ENCODE measurements around the gene SUCLG2. TPM values are rescaled to one million over a fixed set of nuclear protein-coding genes. Genes with fewer than 3 reads are reported as not detected.
A peak's percentile ranks its signal among the peaks of the same experiment; 100 is the strongest.

Gene SUCLG2
- total RNA-seq, 1 experiment from 2014 or later: 41.4 TPM

- Histone ChIP-seq H3K36me3 (replicated peaks; ENCODE audit: control insufficient read depth, insufficient read depth, low read length) (no peaks in the 10 kb centered on the region), H3K4me3 (ENCODE audit: insufficient read depth, low read depth, low read length) (no peak overlapping the region), H3K27me3 (ENCODE audit: control insufficient read depth, insufficient read depth, low read length) (no peaks in the 10 kb centered on the region)
- peak; percentile 66 for DNase-seq
Observed at GRCh38 chr3:67384760-67385397, 269.5 kb downstream of the SUCLG2 start.

- no peaks in the 10 kb centered on the region for H3K27me3 ChIP-seq (ENCODE audit: control insufficient read depth, insufficient read depth, low read length)
- no peak overlapping the region for H3K4me3 ChIP-seq (ENCODE audit: insufficient read depth, low read depth, low read length)
- H3K36me3 ChIP-seq (replicated peaks; ENCODE audit: control insufficient read depth, insufficient read depth, low read length): no peaks in the 10 kb centered on the region
Observed at GRCh38 chr3:67384016-67384415, 270.4 kb downstream of the SUCLG2 start.

GRCh38 chr3:67383379-67383778 is 271.0 kb downstream of the SUCLG2 start:
- Histone ChIP-seq H3K36me3 (replicated peaks; ENCODE audit: control insufficient read depth, insufficient read depth, low read length) (no peaks in the 10 kb centered on the region), H3K27me3 (ENCODE audit: control insufficient read depth, insufficient read depth, low read length) (no peaks in the 10 kb centered on the region), H3K4me3 (ENCODE audit: insufficient read depth, low read depth, low read length) (no peak overlapping the region)
- no peak for DNase-seq

More at GRCh38 chr3:67384016-67384415, 270.4 kb downstream of the SUCLG2 start:
- no peak for DNase-seq

- no peaks in the 10 kb centered on the region for H3K27me3 ChIP-seq (ENCODE audit: control insufficient read depth, insufficient read depth, low read length)
- DNase-seq: no peak
- no peak overlapping the region for H3K4me3 ChIP-seq (ENCODE audit: insufficient read depth, low read depth, low read length)
Observed at GRCh38 chr3:67382536-67382935, 271.9 kb downstream of the SUCLG2 start.

DNA sequence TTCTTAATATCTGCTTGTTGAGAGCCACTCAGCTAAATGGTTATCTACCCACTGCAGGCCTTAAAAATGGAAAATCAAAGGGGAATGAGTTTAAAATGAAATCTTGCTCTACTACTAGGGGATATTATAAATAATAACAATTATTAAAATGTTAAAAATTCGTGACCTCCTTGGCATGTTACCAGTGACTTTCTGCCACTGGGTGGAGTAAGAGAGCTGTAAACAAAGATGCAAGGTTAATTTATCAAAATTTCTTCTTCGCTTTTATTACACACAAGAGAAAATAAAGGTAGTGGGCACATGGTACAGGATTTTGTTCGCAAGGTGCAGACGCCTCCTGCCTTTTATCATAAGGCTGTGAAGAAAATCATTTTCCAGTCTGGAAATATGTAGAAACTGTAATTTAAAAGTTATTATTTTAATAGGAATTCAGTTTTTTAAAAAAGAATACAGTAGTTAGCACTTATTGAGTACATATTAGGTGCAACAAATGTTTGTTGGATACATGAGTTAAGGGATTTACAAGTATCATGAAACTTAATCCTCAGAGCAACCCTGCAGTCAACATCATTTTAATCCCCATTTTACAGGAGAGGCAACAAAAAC is 272.6 kb downstream of the SUCLG2 start:
- Histone ChIP-seq H3K27me3 (ENCODE audit: control insufficient read depth, insufficient read depth, low read length) (no peaks in the 10 kb centered on the region), H3K36me3 (replicated peaks; ENCODE audit: control insufficient read depth, insufficient read depth, low read length) (no peaks in the 10 kb centered on the region), H3K4me3 (ENCODE audit: insufficient read depth, low read depth, low read length) (no peak overlapping the region)
- no peak for DNase-seq

More at GRCh38 chr3:67382536-67382935, 271.9 kb downstream of the SUCLG2 start:
- H3K36me3 ChIP-seq (replicated peaks; ENCODE audit: control insufficient read depth, insufficient read depth, low read length): no peaks in the 10 kb centered on the region

GRCh38 chr3:67380118-67380517 is 274.3 kb downstream of the SUCLG2 start:
- H3K4me3 ChIP-seq (ENCODE audit: insufficient read depth, low read depth, low read length): no peak overlapping the region
- no peaks in the 10 kb centered on the region for H3K27me3 ChIP-seq (ENCODE audit: control insufficient read depth, insufficient read depth, low read length)
- no peaks in the 10 kb centered on the region for H3K36me3 ChIP-seq (replicated peaks; ENCODE audit: control insufficient read depth, insufficient read depth, low read length)
- no peak for DNase-seq

DNA sequence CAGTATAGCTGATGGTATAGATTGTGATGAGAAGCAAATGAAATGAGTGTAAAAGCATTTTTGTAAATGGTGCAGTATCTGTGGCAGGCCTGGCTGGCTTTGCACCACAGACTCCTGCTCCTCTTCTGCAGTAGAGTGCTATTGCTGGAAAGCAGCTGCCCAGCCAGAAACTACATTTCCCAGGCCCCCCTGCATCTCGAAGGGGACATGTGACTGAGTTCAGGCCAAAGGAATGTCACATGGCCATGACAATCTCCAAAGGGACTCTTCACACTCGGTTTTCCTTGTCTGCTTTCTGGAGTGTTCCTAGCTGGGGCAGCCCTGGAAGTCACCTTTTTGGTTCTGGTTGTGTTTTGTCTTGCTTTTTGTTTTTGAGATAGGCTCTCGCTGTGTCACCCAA is 277.1 kb downstream of the SUCLG2 start:
- DNase-seq: no peak
- H3K27me3 ChIP-seq (ENCODE audit: control insufficient read depth, insufficient read depth, low read length): no peaks in the 10 kb centered on the region
- no peaks in the 10 kb centered on the region for H3K36me3 ChIP-seq (replicated peaks; ENCODE audit: control insufficient read depth, insufficient read depth, low read length)
- H3K4me3 ChIP-seq (ENCODE audit: insufficient read depth, low read depth, low read length): no peak overlapping the region

- DNase-seq: no peak
- Histone ChIP-seq H3K36me3 (replicated peaks; ENCODE audit: control insufficient read depth, insufficient read depth, low read length) (no peaks in the 10 kb centered on the region), H3K4me3 (ENCODE audit: insufficient read depth, low read depth, low read length) (no peak overlapping the region), H3K27me3 (ENCODE audit: control insufficient read depth, insufficient read depth, low read length) (no peaks in the 10 kb centered on the region)
Observed at GRCh38 chr3:67376416-67376815, 278.0 kb downstream of the SUCLG2 start.

DNA sequence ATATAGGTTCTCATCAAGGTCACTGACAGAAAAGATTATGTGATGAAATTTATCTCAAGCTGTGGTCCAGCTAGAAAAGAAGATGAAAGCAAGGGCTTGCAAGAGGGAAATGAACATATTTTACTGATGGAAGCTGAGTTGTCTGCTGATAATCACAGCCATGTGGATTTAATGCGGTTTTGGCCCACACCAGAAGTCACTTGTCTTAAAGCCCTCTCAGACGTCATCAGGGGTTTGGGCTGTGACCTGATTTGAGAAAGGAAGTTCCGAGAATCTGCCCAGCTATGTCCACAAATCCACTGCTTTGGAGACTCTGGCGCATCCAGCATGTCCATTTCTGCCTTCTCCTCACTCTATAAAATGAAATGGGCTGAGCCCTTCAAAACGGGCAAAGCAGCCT is 278.4 kb downstream of the SUCLG2 start:
- no peak for DNase-seq
- no peak overlapping the region for H3K4me3 ChIP-seq (ENCODE audit: insufficient read depth, low read depth, low read length)
- no peaks in the 10 kb centered on the region for H3K36me3 ChIP-seq (replicated peaks; ENCODE audit: control insufficient read depth, insufficient read depth, low read length)
- H3K27me3 ChIP-seq (ENCODE audit: control insufficient read depth, insufficient read depth, low read length): no peaks in the 10 kb centered on the region

- DNase-seq: no peak
- Histone ChIP-seq H3K27me3 (ENCODE audit: control insufficient read depth, insufficient read depth, low read length) (no peaks in the 10 kb centered on the region), H3K4me3 (ENCODE audit: insufficient read depth, low read depth, low read length) (no peak overlapping the region), H3K36me3 (replicated peaks; ENCODE audit: control insufficient read depth, insufficient read depth, low read length) (no peaks in the 10 kb centered on the region)
Observed at GRCh38 chr3:67362686-67363085, 291.7 kb downstream of the SUCLG2 start.

GRCh38 chr3:67361770-67362169 is 292.6 kb downstream of the SUCLG2 start:
- Histone ChIP-seq H3K4me3 (ENCODE audit: insufficient read depth, low read depth, low read length) (no peak overlapping the region), H3K36me3 (replicated peaks; ENCODE audit: control insufficient read depth, insufficient read depth, low read length) (no peaks in the 10 kb centered on the region), H3K27me3 (ENCODE audit: control insufficient read depth, insufficient read depth, low read length) (no peaks in the 10 kb centered on the region)
- no peak for DNase-seq

DNA sequence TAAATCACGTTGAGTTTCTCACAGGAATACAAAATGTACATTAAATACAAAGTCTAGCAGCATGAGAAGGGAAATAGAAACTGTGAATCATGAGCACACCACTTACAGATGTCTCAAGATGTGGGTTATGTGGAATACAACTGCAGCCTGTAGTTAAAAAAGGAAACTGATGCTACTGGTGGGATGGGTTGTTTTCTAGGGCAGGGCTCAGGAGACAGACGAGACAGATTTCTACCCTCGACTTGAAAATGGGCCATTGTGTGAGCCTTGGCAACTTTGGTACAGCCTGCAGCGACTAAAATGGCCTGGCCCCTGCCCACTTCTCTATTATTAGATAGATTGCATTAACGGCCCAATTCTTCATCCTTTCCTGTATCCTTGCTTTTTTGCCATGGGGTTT is 293.1 kb downstream of the SUCLG2 start:
- DNase-seq: no peak
- no peaks in the 10 kb centered on the region for H3K27me3 ChIP-seq (ENCODE audit: control insufficient read depth, insufficient read depth, low read length)
- H3K36me3 ChIP-seq (replicated peaks; ENCODE audit: control insufficient read depth, insufficient read depth, low read length): no peaks in the 10 kb centered on the region
- H3K4me3 ChIP-seq (ENCODE audit: insufficient read depth, low read depth, low read length): no peak overlapping the region

DNA sequence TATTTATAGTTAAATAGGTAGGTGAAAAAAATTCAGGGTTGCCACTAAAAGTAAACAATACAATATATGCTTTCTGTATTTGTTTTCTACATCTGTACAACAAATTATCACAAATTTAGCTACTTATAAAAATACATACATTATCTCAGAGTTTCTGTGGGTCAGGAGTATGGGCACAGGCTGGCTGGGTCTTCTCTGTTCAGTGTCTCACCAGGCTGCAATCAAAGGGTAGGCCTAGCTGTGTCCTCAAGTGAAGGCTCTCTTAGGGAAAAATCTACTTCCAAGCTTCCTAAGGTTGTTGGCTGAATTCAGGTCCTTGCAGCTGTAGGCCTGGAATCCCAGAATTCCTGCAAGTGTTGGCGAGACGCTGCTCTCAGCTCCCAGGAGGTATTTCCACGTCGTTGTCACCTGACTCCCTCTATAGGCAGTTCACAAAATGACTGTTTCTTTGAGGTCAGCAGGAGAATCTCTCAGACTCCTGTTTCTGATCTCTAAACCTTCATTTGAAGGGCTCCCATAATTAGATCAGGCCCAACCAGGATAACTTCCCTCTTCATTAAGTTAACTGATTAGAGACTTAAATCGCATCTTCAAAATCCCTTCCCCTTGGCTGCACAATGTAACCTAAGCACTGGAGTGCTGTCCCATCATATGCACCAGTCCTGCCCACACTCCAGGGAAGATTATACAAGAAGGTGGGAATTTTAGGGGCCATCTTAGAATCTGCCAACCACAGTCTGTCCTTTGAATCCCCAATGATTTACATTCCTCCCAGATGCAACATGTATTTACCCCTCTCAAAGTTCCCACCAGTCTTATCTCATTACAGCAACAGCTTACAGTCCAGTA is 296.6 kb downstream of the SUCLG2 start:
- DNase-seq: peak; percentile 54

DNA sequence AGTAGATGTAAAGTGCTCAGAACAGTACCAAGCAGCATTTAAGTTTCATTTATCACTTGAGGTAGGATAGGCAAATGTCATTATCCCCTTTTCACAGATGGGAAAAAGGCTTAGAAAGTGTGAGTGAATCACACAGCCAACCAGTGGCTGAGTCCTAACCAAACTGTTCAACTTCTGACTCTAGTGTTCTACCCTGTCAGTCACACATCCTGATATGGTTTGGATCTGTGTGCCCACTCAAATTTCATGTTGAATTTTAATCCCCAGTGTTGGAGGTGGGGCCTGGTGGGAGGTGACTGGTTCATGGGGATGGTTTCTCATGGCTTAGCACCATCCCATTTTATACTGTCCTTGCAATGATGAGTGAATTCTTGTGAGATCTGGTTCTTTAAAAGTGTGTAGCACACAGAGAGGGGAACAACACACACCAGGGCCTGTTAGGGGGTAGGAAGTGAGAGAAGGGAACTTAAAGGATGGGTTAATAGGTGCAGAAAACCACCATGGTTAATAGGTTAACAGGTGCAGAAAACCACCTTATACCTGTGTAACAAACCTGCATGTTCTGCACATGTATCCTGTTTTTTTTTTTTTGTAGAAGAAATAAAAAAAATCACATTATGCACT is 304.7 kb downstream of the SUCLG2 start:
- Histone ChIP-seq H3K4me3 (ENCODE audit: insufficient read depth, low read depth, low read length) (no peak overlapping the region), H3K27me3 (ENCODE audit: control insufficient read depth, insufficient read depth, low read length) (no peaks in the 10 kb centered on the region), H3K36me3 (replicated peaks; ENCODE audit: control insufficient read depth, insufficient read depth, low read length) (no peaks in the 10 kb centered on the region)
- no peak for DNase-seq

More for the DNA sequence above, 296.6 kb downstream of the SUCLG2 start:
- no peaks in the 10 kb centered on the region for H3K36me3 ChIP-seq (replicated peaks; ENCODE audit: control insufficient read depth, insufficient read depth, low read length)
- no peak overlapping the region for H3K4me3 ChIP-seq (ENCODE audit: insufficient read depth, low read depth, low read length)
- H3K27me3 ChIP-seq (ENCODE audit: control insufficient read depth, insufficient read depth, low read length): no peaks in the 10 kb centered on the region
